ENCODE results near the gene APBB2. TPM values are rescaled to one million over a fixed set of nuclear protein-coding genes. Genes with fewer than 3 reads are reported as not detected.

The APBB2 gene
- total RNA-seq, 1 experiment from 2014 or later = 17.7 TPM

DNA sequence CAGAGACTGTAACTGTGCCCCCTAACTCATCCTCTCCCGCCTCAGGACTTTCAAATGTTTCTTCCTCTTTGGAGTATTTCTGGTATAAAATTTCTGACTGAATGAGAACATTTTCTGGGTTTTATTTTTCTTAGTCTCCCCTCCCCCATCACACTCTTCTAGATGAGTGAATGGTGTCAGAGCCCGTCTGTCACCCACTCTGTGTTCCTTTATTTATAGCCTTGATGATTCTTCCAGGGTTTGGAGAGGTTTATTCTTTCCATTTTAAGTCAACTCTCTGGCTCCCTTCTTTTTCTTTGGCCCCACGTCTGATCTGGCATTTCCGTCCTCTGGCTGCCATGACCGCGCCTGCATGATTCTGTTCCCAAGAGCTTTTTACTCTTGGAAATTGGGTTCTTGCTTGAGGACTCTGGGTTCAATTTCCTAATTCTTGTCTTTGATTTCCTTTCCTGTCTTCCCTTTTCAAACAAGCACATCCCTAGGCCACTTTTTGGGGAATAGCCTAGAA lies 335.7 kb downstream of the APBB2 start:
- no peak for TF ChIP-seq CTCF (IDR thresholded peaks at IDR 0.05; ENCODE audit: unreplicated experiment)
- Mint-ChIP-seq H3K36me3 (ENCODE audit: insufficient read depth, unreplicated experiment) (no peaks in the 10 kb centered on the region), H3K27me3 (ENCODE audit: unreplicated experiment) (no peaks in the 10 kb centered on the region), H3K9me3 (ENCODE audit: low read depth, unreplicated experiment) (no peaks in the 10 kb centered on the region), H3K4me1 (ENCODE audit: low read depth, unreplicated experiment) (no peaks in the 10 kb centered on the region), H3K27ac (ENCODE audit: unreplicated experiment) (no peak overlapping the region), H3K4me3 (ENCODE audit: low read depth, unreplicated experiment) (no peak overlapping the region)
- DNase-seq = no peak
- intact Hi-C loops (cut with micrococcal nuclease; ENCODE audit: unreplicated experiment) = no loop called here
- CTCF ChIA-PET = no interaction called here
- no TSS peak for BruUV-seq (replicated peaks)

DNA sequence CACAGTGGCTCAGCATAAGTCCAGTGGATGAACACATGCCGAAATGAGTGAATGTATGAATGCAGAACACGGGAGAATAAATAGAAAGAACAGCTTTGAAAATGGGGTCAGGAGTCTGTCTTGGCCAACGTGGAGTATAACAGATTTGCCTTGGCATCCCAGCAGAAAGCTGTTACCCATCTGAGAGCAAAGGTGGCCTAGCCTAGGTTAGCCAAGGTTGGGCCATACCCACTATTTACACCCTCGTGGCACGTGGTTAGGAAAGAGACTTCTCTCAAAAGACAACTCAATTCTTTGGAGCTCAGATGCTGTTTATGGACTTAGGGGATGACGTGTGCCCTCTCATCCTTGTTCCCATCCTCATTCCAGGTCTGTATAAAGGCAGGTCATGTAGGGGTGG lies 337.3 kb downstream of the APBB2 start:
- Mint-ChIP-seq H3K27ac (ENCODE audit: unreplicated experiment) (no peak overlapping the region), H3K4me3 (ENCODE audit: low read depth, unreplicated experiment) (no peak overlapping the region), H3K36me3 (ENCODE audit: insufficient read depth, unreplicated experiment) (no peaks in the 10 kb centered on the region), H3K27me3 (ENCODE audit: unreplicated experiment) (no peaks in the 10 kb centered on the region), H3K9me3 (ENCODE audit: low read depth, unreplicated experiment) (no peaks in the 10 kb centered on the region), H3K4me1 (ENCODE audit: low read depth, unreplicated experiment) (no peaks in the 10 kb centered on the region)
- DNase-seq = no peak
- CTCF ChIA-PET = interaction anchor here (0.5 kb wide), 1 partner anchor 20 kb away, joined by 3 read pairs; no protein-coding TSS in a partner anchor
- BruUV-seq (replicated peaks) = no TSS peak
- TF ChIP-seq CTCF (IDR thresholded peaks at IDR 0.05; ENCODE audit: unreplicated experiment) = no peak
- intact Hi-C loops (cut with micrococcal nuclease; ENCODE audit: unreplicated experiment) = no loop called here

DNA sequence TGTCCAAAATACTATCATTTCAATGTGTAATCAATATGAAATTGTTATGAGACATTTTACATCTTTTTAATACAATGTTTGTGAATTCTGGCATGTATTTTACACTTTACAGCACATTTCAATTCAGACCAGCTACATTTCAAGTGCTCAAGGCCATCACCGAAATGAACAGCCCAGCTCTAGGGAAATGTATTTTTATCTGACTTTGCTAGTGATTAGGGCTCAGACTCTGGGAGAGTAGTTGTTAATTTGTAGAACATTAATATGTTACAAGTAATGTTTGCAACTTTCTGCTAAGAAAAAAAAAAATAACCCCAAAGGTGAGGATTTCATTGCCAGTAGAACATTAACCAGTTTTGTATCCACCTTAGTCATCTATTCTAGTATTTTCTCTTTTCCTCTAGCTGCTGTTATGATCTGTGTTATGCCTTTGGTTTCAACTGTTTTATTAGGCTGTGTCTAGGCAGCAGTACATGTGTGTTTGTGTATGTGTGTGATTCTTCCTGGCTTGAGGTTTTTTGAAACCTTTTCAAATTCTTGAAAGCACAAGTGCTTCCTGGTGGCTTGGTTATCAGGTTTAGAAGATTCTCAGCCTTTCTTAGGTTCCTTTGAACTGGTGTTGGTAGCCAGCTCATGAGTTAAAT lies 338.7 kb downstream of the APBB2 start:
- Mint-ChIP-seq H3K27me3 (ENCODE audit: unreplicated experiment) (no peaks in the 10 kb centered on the region), H3K9me3 (ENCODE audit: low read depth, unreplicated experiment) (no peaks in the 10 kb centered on the region), H3K36me3 (ENCODE audit: insufficient read depth, unreplicated experiment) (no peaks in the 10 kb centered on the region), H3K4me1 (ENCODE audit: low read depth, unreplicated experiment) (no peaks in the 10 kb centered on the region), H3K4me3 (ENCODE audit: low read depth, unreplicated experiment) (no peak overlapping the region), H3K27ac (ENCODE audit: unreplicated experiment) (no peak overlapping the region)
- TF ChIP-seq CTCF (IDR thresholded peaks at IDR 0.05; ENCODE audit: unreplicated experiment) = no peak
- no TSS peak for BruUV-seq (replicated peaks)
- no peak for DNase-seq
- intact Hi-C loops (cut with micrococcal nuclease; ENCODE audit: unreplicated experiment) = no loop called here
- CTCF ChIA-PET = interaction anchor here (0.6 to 1.0 kb wide), 3 partner anchors 11 to 511 kb away, joined by 3 to 6 read pairs (median 3); no protein-coding TSS in a partner anchor

- BruUV-seq (replicated peaks) = no TSS peak
- H3K27me3 Mint-ChIP-seq (ENCODE audit: unreplicated experiment) = no peaks in the 10 kb centered on the region
- H3K36me3 Mint-ChIP-seq (ENCODE audit: insufficient read depth, unreplicated experiment) = no peaks in the 10 kb centered on the region
- no peak overlapping the region for H3K4me3 Mint-ChIP-seq (ENCODE audit: low read depth, unreplicated experiment)
- H3K4me1 Mint-ChIP-seq (ENCODE audit: low read depth, unreplicated experiment) = no peaks in the 10 kb centered on the region
- no peak for TF ChIP-seq CTCF (IDR thresholded peaks at IDR 0.05; ENCODE audit: unreplicated experiment)
- intact Hi-C loops (cut with micrococcal nuclease; ENCODE audit: unreplicated experiment) = no loop called here
- no peaks in the 10 kb centered on the region for H3K9me3 Mint-ChIP-seq (ENCODE audit: low read depth, unreplicated experiment)
- no peak for DNase-seq
- CTCF ChIA-PET = interaction anchor here (0.5 to 1.0 kb wide), 2 partner anchors 10 to 1118 kb away, joined by 4 to 6 read pairs; no protein-coding TSS in a partner anchor
- H3K27ac Mint-ChIP-seq (ENCODE audit: unreplicated experiment) = no peak overlapping the region
Measured at GRCh38 chr4:40874901-40875300, 339.4 kb downstream of the APBB2 start.
